ENCODE measurements around the gene GAR1. TPM values are rescaled to one million over a fixed set of nuclear protein-coding genes. Genes with fewer than 3 reads are reported as not detected.

The GAR1 gene
- total RNA-seq, 4 donors from 2014 or later, result 2.1 to 4.9 (median 4.2) TPM; not detected in 1

Other genes starting within 250 kb of the GAR1 start
- 100 to 1,000 TPM in 1 of 4 donors, 10 to 100 TPM in 3; 43.7 to 132 (median 69.3) TPM for gene CASP6, start 112.3 kb upstream of the GAR1 start, total RNA-seq
- 10 to 100 TPM; 14.9 to 37.0 (median 28.4) TPM for gene PLA2G12A, start 85.7 kb upstream of the GAR1 start, total RNA-seq
- gene CFI, start 13.8 kb upstream of the GAR1 start, total RNA-seq, result 10 to 100 TPM in 2 of 4 donors, 1 to 10 TPM in 2; 7.0 to 20.5 (median 12.6) TPM
- not detected for gene RRH, start 12.2 kb downstream of the GAR1 start, total RNA-seq
- gene LRIT3, start 32.3 kb downstream of the GAR1 start, total RNA-seq, result 1 to 10 TPM in 1 of 4 donors, under 1 TPM in 1, not detected in 2; 0.67 to 1.8 TPM
- gene EGF, start 97.1 kb downstream of the GAR1 start, total RNA-seq, result 10 to 100 TPM in 1 of 4 donors, 1 to 10 TPM in 2, under 1 TPM in 1; 0.80 to 14.1 (median 5.2) TPM

Measured in Peyer's patch (tissue), 4 donors.